BE2C (cell line): ENCODE data around the gene GPHA2.

ENCODE experiments used
- DNase-seq: peaks from one replicate; pipeline ENCODE4 v3.0.0-alpha.2; 2020
- H3K27me3 ChIP-seq: fragments of 250-450 bp; sonication (Bioruptor Pico); 2 replicates; pipeline ENCODE4 v1.5.1; 2020; ENCODE audit warnings: mild to moderate bottlenecking
- H3K36me3 ChIP-seq: fragments of 250-450 bp; sonication (Bioruptor Pico); 2 replicates; pipeline ENCODE4 v1.5.1; 2020; ENCODE audit warnings: mild to moderate bottlenecking
- H3K4me1 ChIP-seq: fragments of 250-450 bp; sonication (Bioruptor Pico); 2 replicates; pipeline ENCODE4 v1.5.1; 2020
- H3K4me3 ChIP-seq: 2 replicates; pipeline ENCODE4 v1.5.1; 2011; ENCODE audit warnings: low read depth, low read length
- H3K9me3 ChIP-seq: fragments of 250-450 bp; sonication (Bioruptor Pico); 2 replicates; pipeline ENCODE4 v1.5.1; 2020
- CTCF ChIP-seq: IDR thresholded peaks from 2 replicates; pipeline ENCODE4 v1.5.1; 2012; ENCODE audit warnings: mild to moderate bottlenecking, low read depth, low read length

Gene GPHA2

GRCh38 chr11:64888406-64888728, 47.3 kb downstream of the GPHA2 start:
- no peak overlapping the region; the same call in 1 of the 2 replicates for H3K4me3 ChIP-seq
- no peaks in the 10 kb centered on the region for H3K36me3 ChIP-seq
- DNase-seq = no peak
- peaks cover 3% of the 10 kb centered on the region for H3K4me1 ChIP-seq
- no peak for TF ChIP-seq CTCF
- H3K9me3 ChIP-seq = no peaks in the 10 kb centered on the region
- H3K27me3 ChIP-seq = no peaks in the 10 kb centered on the region

GRCh38 chr11:64887757-64888405, 47.8 kb downstream of the GPHA2 start:
- Histone ChIP-seq H3K4me1 (peaks cover 3% of the 10 kb centered on the region), H3K36me3 (no peaks in the 10 kb centered on the region), H3K27me3 (no peaks in the 10 kb centered on the region), H3K9me3 (no peaks in the 10 kb centered on the region), H3K4me3 (peak overlapping the region; percentile 29; the same call in 1 of the 2 replicates)
- peak; percentile 65 for TF ChIP-seq CTCF
- DNase-seq = peak; percentile 72

GRCh38 chr11:64887234-64887756, 48.4 kb downstream of the GPHA2 start:
- Histone ChIP-seq H3K36me3 (no peaks in the 10 kb centered on the region), H3K9me3 (no peaks in the 10 kb centered on the region), H3K27me3 (no peaks in the 10 kb centered on the region), H3K4me3 (no peak overlapping the region), H3K4me1 (peaks cover 3% of the 10 kb centered on the region)
- 0 out of 2 replicates have a peak, but pooled peaks have one; percentile 7 for TF ChIP-seq CTCF
- DNase-seq = no peak

- DNase-seq = no peak
- Histone ChIP-seq H3K36me3 (no peaks in the 10 kb centered on the region), H3K9me3 (no peaks in the 10 kb centered on the region), H3K4me1 (peaks cover 3% of the 10 kb centered on the region), H3K27me3 (no peaks in the 10 kb centered on the region), H3K4me3 (no peak overlapping the region)
- TF ChIP-seq CTCF = no peak
Measured at GRCh38 chr11:64885367-64886286, 50.1 kb downstream of the GPHA2 start.
